MCF 10A (cell line): ENCODE data around the gene ATXN10. TPM values are rescaled to one million over a fixed set of nuclear protein-coding genes. Genes with fewer than 3 reads are reported as not detected.

ENCODE experiments used
- BruUV-seq: library from RNA; stranded (reverse); fragments of 400-500 nt; replicated peaks from 2 replicates; lab custom pipeline; 2021; lab: Mats Ljungman, UMichigan
- CTCF ChIA-PET: fragments of 300-600 bp; sonication (Branson Sonifier 250); formaldehyde crosslinking; extraction: SDS; loops from one replicate; lab custom pipeline; 2021; ENCODE audit warnings: antibody characterized with exemption, inconsistent platforms; lab: Yijun Ruan, JAX
- POLR2A ChIA-PET: fragments of 300-600, 350-650 bp; sonication (Branson Sonifier 250); formaldehyde crosslinking; extraction: SDS; loops from one replicate; lab custom pipeline; 2020; ENCODE audit warnings: antibody characterized with exemption, inconsistent platforms; lab: Yijun Ruan, JAX
- DNase-seq: peaks from one replicate; pipeline ENCODE4 v3.0.0-alpha.2; 2018; ENCODE audit not compliant: unreplicated experiment
- H3K27ac Mint-ChIP-seq: one replicate; pipeline ENCODE4 v1.8.0; 2022; ENCODE audit warnings: mild to moderate bottlenecking, low read depth, mixed read lengths; ENCODE audit not compliant: unreplicated experiment
- H3K27me3 Mint-ChIP-seq: one replicate; pipeline ENCODE4 v1.8.0; 2022; ENCODE audit warnings: mixed read lengths; ENCODE audit not compliant: insufficient read depth, unreplicated experiment
- H3K36me3 Mint-ChIP-seq: one replicate; pipeline ENCODE4 v1.8.0; 2022; ENCODE audit warnings: mild to moderate bottlenecking, moderate library complexity, mixed read lengths; ENCODE audit not compliant: insufficient read depth, unreplicated experiment
- H3K4me1 Mint-ChIP-seq: one replicate; pipeline ENCODE4 v1.8.0; 2022; ENCODE audit warnings: mixed read lengths; ENCODE audit not compliant: insufficient read depth, unreplicated experiment
- H3K4me3 Mint-ChIP-seq: one replicate; pipeline ENCODE4 v1.8.0; 2022; ENCODE audit warnings: mild to moderate bottlenecking, moderate library complexity, mixed read lengths; ENCODE audit not compliant: unreplicated experiment
- H3K9me3 Mint-ChIP-seq: one replicate; pipeline ENCODE4 v1.8.0; 2022; ENCODE audit warnings: mixed read lengths; ENCODE audit not compliant: unreplicated experiment
- CTCF ChIP-seq: fragments of 200-600 bp; IDR thresholded peaks from one replicate; pipeline ENCODE4 v1.8.0; 2022; ENCODE audit warnings: antibody characterized with exemption, mild to moderate bottlenecking; ENCODE audit not compliant: unreplicated experiment
- intact Hi-C: fragments of 100-400 bp; cut with micrococcal nuclease; formaldehyde crosslinking; loops from 2 replicates; pipeline ENCODE4 v1.14.1; 2022
- total RNA-seq: library from RNA; stranded (reverse); gene quantifications from 2 replicates; pipeline ENCODE4 v1.2.3, GENCODE V29; 2022

Gene ATXN10
- total RNA-seq, 1 experiment from 2014 or later, result 193 TPM

DNA sequence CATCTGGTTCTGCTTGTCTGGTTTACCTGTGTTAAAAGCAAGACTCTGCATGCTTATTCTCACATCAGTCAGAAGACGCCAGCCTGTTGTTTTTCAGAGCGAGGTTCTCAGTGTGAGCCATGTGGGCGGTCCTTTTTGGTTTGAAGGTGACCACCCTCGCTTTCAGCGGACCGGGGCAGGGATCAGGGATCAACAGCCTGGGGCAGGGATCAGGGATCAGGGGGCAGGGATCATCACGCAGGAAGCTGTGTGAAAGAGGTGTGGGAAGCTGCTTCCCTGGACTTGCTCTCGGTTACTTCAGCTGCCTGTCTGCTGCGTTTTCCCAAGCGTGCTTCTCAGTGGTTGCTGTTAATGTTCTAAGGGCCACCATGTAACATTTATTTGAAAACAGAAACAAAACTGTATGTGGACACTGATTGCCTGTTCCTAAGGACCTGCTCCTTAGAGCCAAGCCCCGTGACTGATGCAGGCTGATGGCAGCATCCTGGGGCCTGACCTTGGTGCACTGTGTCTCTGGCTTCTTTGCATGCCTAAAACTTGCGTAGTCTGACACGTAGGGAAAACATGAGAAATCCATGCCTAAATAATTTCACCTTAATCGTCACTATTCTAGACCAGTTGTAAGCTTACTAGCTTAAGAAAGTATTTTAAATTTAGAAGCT is 146.9 kb downstream of the ATXN10 start:
- Mint-ChIP-seq H3K9me3 (no peaks in the 10 kb centered on the region), H3K4me1 (no peaks in the 10 kb centered on the region), H3K27me3 (no peaks in the 10 kb centered on the region), H3K4me3 (no peak overlapping the region), H3K27ac (no peak overlapping the region), H3K36me3 (peaks cover 44% of the 10 kb centered on the region)
- intact Hi-C loops, result no loop called here
- POLR2A ChIA-PET, result no interaction called here
- BruUV-seq, result no TSS peak
- DNase-seq, result no peak
- CTCF ChIA-PET, result interaction anchor here (0.8 to 2.1 kb wide), 2 partner anchors 7 to 16 kb away, joined by 3 to 6 read pairs; no protein-coding TSS in a partner anchor
- TF ChIP-seq CTCF, result no peak

- no peak for TF ChIP-seq CTCF
- Mint-ChIP-seq H3K27ac (no peak overlapping the region), H3K9me3 (no peaks in the 10 kb centered on the region), H3K4me3 (no peak overlapping the region), H3K4me1 (no peaks in the 10 kb centered on the region), H3K27me3 (no peaks in the 10 kb centered on the region), H3K36me3 (peaks cover 43% of the 10 kb centered on the region)
- ChIA-PET CTCF (no interaction called here), POLR2A (no interaction called here)
- no peak for DNase-seq
- intact Hi-C loops, result no loop called here
- BruUV-seq, result no TSS peak
Observed at GRCh38 chr22:45819305-45819704, 147.7 kb downstream of the ATXN10 start.

- peaks cover 30% of the 10 kb centered on the region for H3K36me3 Mint-ChIP-seq
- H3K27me3 Mint-ChIP-seq, result no peaks in the 10 kb centered on the region
- H3K27ac Mint-ChIP-seq, result no peak overlapping the region
- TF ChIP-seq CTCF, result no peak
- no peak overlapping the region for H3K4me3 Mint-ChIP-seq
- intact Hi-C loops, result no loop called here
- POLR2A ChIA-PET, result no interaction called here
- CTCF ChIA-PET, result interaction anchor here (1.0 to 1.4 kb wide), 2 partner anchors 40 to 65 kb away, joined by 3 read pairs; no protein-coding TSS in a partner anchor
- no peaks in the 10 kb centered on the region for H3K4me1 Mint-ChIP-seq
- no peaks in the 10 kb centered on the region for H3K9me3 Mint-ChIP-seq
- BruUV-seq, result no TSS peak
- DNase-seq, result no peak
Observed at GRCh38 chr22:45823336-45823735, 151.7 kb downstream of the ATXN10 start.

DNA sequence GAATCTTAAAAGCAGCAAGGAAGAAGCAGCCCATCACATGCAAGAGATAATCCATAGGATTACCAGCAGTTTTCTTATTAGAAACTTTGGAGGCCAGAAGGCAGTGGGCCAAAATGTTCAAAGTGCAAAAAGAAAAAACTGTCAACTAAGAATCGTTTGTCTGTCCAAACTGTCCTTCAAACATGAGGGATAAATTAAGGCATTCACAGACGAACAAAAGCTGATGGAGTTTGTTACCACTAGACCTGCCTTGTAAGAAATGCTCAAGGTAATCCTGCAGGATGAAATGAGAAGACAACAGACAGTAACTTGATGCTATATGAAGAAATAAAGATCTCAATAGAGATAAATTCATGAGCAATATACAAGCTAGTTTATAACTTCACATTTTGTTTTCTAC is 154.9 kb downstream of the ATXN10 start:
- no peak overlapping the region for H3K4me3 Mint-ChIP-seq
- intact Hi-C loops, result no loop called here
- H3K36me3 Mint-ChIP-seq, result peaks cover 25% of the 10 kb centered on the region
- no peaks in the 10 kb centered on the region for H3K9me3 Mint-ChIP-seq
- BruUV-seq, result no TSS peak
- peaks cover 6% of the 10 kb centered on the region for H3K4me1 Mint-ChIP-seq
- no peaks in the 10 kb centered on the region for H3K27me3 Mint-ChIP-seq
- CTCF ChIA-PET, result interaction anchor here (0.7 to 1.6 kb wide), 2 partner anchors 9 to 37 kb away, joined by 3 to 6 read pairs; no protein-coding TSS in a partner anchor
- TF ChIP-seq CTCF, result no peak
- no peak overlapping the region for H3K27ac Mint-ChIP-seq
- no peak for DNase-seq
- POLR2A ChIA-PET, result interaction anchor here (0.6 to 1.2 kb wide), 2 partner anchors 11 to 59 kb away, joined by 3 to 4 read pairs; no protein-coding TSS in a partner anchor
